Smooth muscle cell (in vitro differentiated cells): ENCODE measurements around the gene SMIM43. TPM values are rescaled to one million over a fixed set of nuclear protein-coding genes. Genes with fewer than 3 reads are reported as not detected.
"Not testable (repeated sequence)": the region's sequence is repeated elsewhere in the genome, so short reads cannot be mapped to it uniquely, and the experiment has no call there.

ENCODE experiments used
- DNase-seq: peaks from one replicate; lab custom pipeline; 2025; ENCODE audit not compliant: unreplicated experiment; lab: John Stamatoyannopoulos, UW
- H2AFZ ChIP-seq: fragments of 200-600 bp; sonication (generic); 2 replicates; pipeline ENCODE4 v1.6.0; 2016; ENCODE audit warnings: antibody characterized with exemption, low read depth, mild to moderate bottlenecking
- H3F3A ChIP-seq: fragments of 200-600 bp; sonication (generic); 2 replicates; pipeline ENCODE4 v1.6.0; 2017; ENCODE audit warnings: antibody characterized with exemption, low read depth
- H3K27ac ChIP-seq: fragments of 200-600 bp; sonication (generic); 2 replicates; pipeline ENCODE4 v1.5.1; 2016; ENCODE audit warnings: low read depth, mild to moderate bottlenecking
- H3K27me3 ChIP-seq: fragments of 200-600 bp; sonication (generic); 2 replicates; pipeline ENCODE4 v1.6.1; 2016; ENCODE audit warnings: low read depth, mild to moderate bottlenecking
- H3K36me3 ChIP-seq: fragments of 200-600 bp; sonication (generic); 2 replicates; pipeline ENCODE4 v1.5.1; 2016; ENCODE audit warnings: low read depth
- H3K4me1 ChIP-seq: fragments of 200-600 bp; sonication (generic); 2 replicates; pipeline ENCODE4 v1.5.1; 2016; ENCODE audit warnings: low read depth
- H3K4me2 ChIP-seq: fragments of 200-600 bp; sonication (generic); 2 replicates; pipeline ENCODE4 v1.6.0; 2016; ENCODE audit warnings: mild to moderate bottlenecking
- H3K4me3 ChIP-seq: fragments of 200-600 bp; sonication (generic); 2 replicates; pipeline ENCODE4 v1.5.1; 2016; ENCODE audit warnings: mild to moderate bottlenecking
- H3K79me2 ChIP-seq: fragments of 200-600 bp; sonication (generic); 2 replicates; pipeline ENCODE4 v1.6.0; 2016; ENCODE audit warnings: low read depth, mild to moderate bottlenecking
- H3K9ac ChIP-seq: fragments of 200-600 bp; sonication (generic); 2 replicates; pipeline ENCODE4 v1.6.0; 2016; ENCODE audit warnings: low read depth
- H3K9me3 ChIP-seq: fragments of 200-600 bp; sonication (generic); replicated peaks from 2 replicates; pipeline ENCODE4 v1.5.1; 2016; ENCODE audit warnings: low read depth
- H4K20me1 ChIP-seq: fragments of 200-600 bp; sonication (generic); 2 replicates; pipeline ENCODE4 v1.6.0; 2016; ENCODE audit warnings: low read depth
- WGBS: methylation state at CpG from one replicate; pipeline ENCODE4 v1.1.7; 2016; ENCODE audit warnings: low lambda C conversion rate; 5-methylcytosine and 5-hydroxymethylcytosine counted together
- polyA plus RNA-seq: library from polyadenylated mRNA; unstranded; fragments of >200 nt; fragmentation: Nextera tagmentation; extraction: Ambion mirVana; gene quantifications from 2 replicates; pipeline ENCODE4 v1.2.1, GENCODE V29; 2016
- total RNA-seq: library from RNA; depleted of rRNA; stranded (reverse); fragments of >200 nt; gene quantifications from 2 replicates; pipeline ENCODE4 v1.2.3, GENCODE V29; 2014
- TF ChIP-seq, protein P1 (sequence below): fragments of 200-600 bp; sonication (generic); IDR thresholded peaks from 2 replicates; pipeline ENCODE4 v1.5.1; 2017; ENCODE audit warnings: borderline replicate concordance, mild to moderate bottlenecking, antibody characterized with exemption; ENCODE audit not compliant: insufficient read depth, poor library complexity, severe bottlenecking

The SMIM43 gene
- total and polyA plus RNA-seq, 2 experiments from 2014 or later, result not detected

DNA sequence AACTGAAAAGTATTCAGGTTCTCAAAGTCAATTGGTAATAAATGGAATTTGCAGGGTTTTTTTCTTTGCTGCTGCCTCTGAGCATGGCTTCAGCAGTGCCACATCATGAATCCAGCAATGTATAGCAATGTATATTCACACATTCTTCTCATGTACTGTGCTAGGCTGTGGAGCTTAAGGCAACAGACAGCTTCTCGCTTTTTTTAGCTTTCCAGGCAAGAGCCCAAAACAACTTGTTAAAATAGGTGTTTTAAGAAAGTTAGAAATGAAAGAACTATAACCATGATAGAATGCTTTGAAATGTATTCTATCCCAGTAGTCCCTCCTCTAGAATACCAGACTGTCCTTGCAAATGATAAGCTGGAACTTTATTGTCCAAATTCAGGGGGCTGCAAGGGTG, 30.4 kb downstream of the SMIM43 start:
- Histone ChIP-seq H2AFZ (no peak overlapping the region), H3K4me2 (no peak overlapping the region), H3K4me3 (no peak overlapping the region), H3F3A (no peaks in the 10 kb centered on the region), H3K27me3 (peaks cover 3% of the 10 kb centered on the region), H3K9ac (no peak overlapping the region), H3K4me1 (no peaks in the 10 kb centered on the region), H3K79me2 (no peaks in the 10 kb centered on the region), H3K36me3 (no peaks in the 10 kb centered on the region), H4K20me1 (no peaks in the 10 kb centered on the region), H3K27ac (no peak overlapping the region), H3K9me3 (no peaks in the 10 kb centered on the region)
- WGBS, result 59% methylated on average over 1 of the region's 1 CpG
- TF ChIP-seq, protein P1, sequence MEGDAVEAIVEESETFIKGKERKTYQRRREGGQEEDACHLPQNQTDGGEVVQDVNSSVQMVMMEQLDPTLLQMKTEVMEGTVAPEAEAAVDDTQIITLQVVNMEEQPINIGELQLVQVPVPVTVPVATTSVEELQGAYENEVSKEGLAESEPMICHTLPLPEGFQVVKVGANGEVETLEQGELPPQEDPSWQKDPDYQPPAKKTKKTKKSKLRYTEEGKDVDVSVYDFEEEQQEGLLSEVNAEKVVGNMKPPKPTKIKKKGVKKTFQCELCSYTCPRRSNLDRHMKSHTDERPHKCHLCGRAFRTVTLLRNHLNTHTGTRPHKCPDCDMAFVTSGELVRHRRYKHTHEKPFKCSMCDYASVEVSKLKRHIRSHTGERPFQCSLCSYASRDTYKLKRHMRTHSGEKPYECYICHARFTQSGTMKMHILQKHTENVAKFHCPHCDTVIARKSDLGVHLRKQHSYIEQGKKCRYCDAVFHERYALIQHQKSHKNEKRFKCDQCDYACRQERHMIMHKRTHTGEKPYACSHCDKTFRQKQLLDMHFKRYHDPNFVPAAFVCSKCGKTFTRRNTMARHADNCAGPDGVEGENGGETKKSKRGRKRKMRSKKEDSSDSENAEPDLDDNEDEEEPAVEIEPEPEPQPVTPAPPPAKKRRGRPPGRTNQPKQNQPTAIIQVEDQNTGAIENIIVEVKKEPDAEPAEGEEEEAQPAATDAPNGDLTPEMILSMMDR, result no peak
- no peak for DNase-seq

DNA sequence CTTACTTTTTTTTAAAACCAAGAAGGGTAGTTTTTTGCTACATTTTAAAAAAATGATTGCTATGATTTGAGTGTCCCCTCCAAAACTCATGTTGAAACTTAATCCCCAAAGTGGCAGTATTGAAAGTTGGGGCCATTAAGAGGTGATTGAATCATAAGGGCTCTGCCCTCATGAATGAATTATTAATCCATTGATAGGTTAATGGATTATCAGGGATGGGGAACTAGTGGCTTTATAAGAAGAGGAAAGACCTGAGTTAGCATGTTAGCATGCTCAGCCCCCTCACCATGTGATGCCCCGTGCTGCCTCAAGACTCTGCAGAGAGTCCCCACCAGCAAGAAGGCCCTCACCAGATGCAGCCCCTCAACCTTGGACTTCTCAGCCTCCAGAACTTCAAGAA, 31.0 kb downstream of the SMIM43 start:
- peaks cover 3% of the 10 kb centered on the region for H3K27me3 ChIP-seq
- H3K27ac ChIP-seq, result no peak overlapping the region
- H3K4me1 ChIP-seq, result no peaks in the 10 kb centered on the region
- no peak overlapping the region for H3K4me3 ChIP-seq
- H3K79me2 ChIP-seq, result no peaks in the 10 kb centered on the region
- 100% methylated on average over 1 of the region's 1 CpG for WGBS
- H3K9me3 ChIP-seq, result no peaks in the 10 kb centered on the region
- H3F3A ChIP-seq, result no peaks in the 10 kb centered on the region
- no peak overlapping the region for H2AFZ ChIP-seq
- TF ChIP-seq, protein P1, result no peak
- H3K36me3 ChIP-seq, result no peaks in the 10 kb centered on the region
- H3K9ac ChIP-seq, result no peak overlapping the region
- no peak for DNase-seq
- no peaks in the 10 kb centered on the region for H4K20me1 ChIP-seq
- H3K4me2 ChIP-seq, result no peak overlapping the region

DNA sequence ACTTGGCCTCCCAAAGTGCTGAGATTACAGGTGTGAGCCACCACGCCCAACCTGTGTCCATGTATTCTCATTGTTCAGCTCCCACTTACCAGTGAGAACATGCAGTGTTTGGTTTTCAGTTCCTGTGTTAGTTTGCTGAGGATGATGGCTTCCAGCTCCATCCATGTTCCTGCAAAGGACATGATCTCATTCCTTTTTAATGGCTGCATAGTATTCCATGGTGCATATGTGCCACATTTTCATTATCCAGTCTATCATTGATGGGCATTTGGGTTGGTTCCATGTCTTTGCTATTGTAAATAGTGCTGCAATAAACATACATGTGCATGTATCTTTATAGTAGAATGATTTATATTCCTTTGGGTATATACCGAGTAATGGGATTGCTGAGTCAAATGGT, 35.2 kb downstream of the SMIM43 start:
- DNase-seq, H3K27me3 ChIP-seq, H3K9ac ChIP-seq, H3K9me3 ChIP-seq, H3K4me1 ChIP-seq, H3K4me2 ChIP-seq, H3K79me2 ChIP-seq, H2AFZ ChIP-seq, H3K36me3 ChIP-seq, H3K27ac ChIP-seq, H3K4me3 ChIP-seq, H4K20me1 ChIP-seq, H3F3A ChIP-seq: not testable (repeated sequence)
- WGBS, result 100% methylated on average over 2 of the region's 2 CpGs

DNA sequence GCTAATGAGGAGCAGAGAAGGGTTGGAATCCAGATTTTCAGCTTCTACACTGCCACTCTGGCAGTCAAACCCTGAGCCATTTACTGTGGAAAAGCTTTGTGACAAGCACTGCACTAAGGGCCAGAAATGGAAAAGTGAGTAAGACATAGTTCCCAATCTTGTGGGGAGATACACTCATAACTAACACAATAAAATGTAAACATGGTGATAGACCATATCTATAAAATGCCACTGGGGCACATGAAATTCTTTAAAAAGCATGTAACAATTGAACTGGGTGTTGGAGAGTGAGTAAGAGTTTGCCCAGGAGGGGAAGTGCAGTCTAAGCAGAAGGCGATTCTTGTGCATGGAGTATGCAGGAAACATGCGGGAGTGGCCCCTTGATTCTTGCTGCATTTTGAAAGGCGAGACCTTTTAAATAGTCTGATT, 36.2 kb downstream of the SMIM43 start:
- Histone ChIP-seq H3K9me3 (no peaks in the 10 kb centered on the region), H3K27me3 (no peaks in the 10 kb centered on the region), H3K4me1 (peaks cover 5% of the 10 kb centered on the region), H3K4me3 (no peak overlapping the region), H3F3A (peaks cover 7% of the 10 kb centered on the region), H2AFZ (no peak overlapping the region), H3K27ac (peak overlapping the region; percentile 96), H3K36me3 (no peaks in the 10 kb centered on the region), H3K9ac (peak overlapping the region; percentile 73), H3K79me2 (no peaks in the 10 kb centered on the region), H4K20me1 (no peaks in the 10 kb centered on the region), H3K4me2 (peak overlapping the region; percentile 58)
- TF ChIP-seq, protein P1, result no peak
- DNase-seq, result no peak
- WGBS, result 48% methylated on average over 3 of the region's 3 CpGs
